Nephron progenitor cell (in vitro differentiated cells): ENCODE measurements around the gene FASN.

Experiments used
- DNase-seq: peaks from one replicate; pipeline ENCODE4 v3.0.0; 2021
- H3K27ac Mint-ChIP-seq: 2 replicates; pipeline ENCODE4 v1.8.0; 2021; ENCODE audit warnings: mild to moderate bottlenecking, moderate library complexity, mixed read lengths
- H3K27me3 Mint-ChIP-seq: 2 replicates; pipeline ENCODE4 v1.8.0; 2021; ENCODE audit warnings: mild to moderate bottlenecking, low read depth, mixed read lengths; ENCODE audit not compliant: poor library complexity
- H3K36me3 Mint-ChIP-seq: 2 replicates; pipeline ENCODE4 v1.8.0; 2021; ENCODE audit warnings: low read depth, mixed read lengths
- H3K4me1 Mint-ChIP-seq: 2 replicates; pipeline ENCODE4 v1.8.0; 2021; ENCODE audit warnings: mixed read lengths
- H3K4me3 Mint-ChIP-seq: 2 replicates; pipeline ENCODE4 v1.8.0; 2021; ENCODE audit warnings: mild to moderate bottlenecking, moderate library complexity, mixed read lengths
- H3K9me3 Mint-ChIP-seq: 2 replicates; pipeline ENCODE4 v1.8.0; 2021; ENCODE audit warnings: mild to moderate bottlenecking, moderate library complexity, mixed read lengths
- TF ChIP-seq, protein P1 (sequence below): fragments of 200-600 bp; sonication (generic); IDR thresholded peaks from 2 replicates; pipeline ENCODE4 v1.5.0; 2021; ENCODE audit warnings: antibody characterized with exemption

Gene FASN

DNA sequence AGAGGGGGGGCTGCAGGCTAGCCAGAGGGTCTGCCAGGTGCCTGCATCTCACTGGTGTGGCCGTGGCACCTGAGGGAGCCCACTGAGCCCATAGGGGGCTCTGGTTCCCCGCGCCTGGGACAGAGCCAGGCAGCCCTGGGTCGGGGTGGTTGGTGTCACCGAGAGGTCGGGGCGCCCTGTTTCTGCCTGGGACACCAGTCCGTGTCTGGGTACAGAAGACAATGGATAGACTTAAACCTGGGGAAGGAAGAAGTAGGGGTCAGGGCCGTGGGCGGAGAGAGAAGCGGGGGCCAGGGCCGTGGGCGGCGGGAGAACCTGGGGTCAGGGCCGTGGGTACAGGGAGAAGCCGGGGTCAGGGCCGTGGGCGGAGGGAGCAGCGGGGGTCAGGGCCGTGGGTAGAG, 49.5 kb downstream of the FASN start:
- H3K27me3 Mint-ChIP-seq: no peaks in the 10 kb centered on the region
- H3K9me3 Mint-ChIP-seq: no peaks in the 10 kb centered on the region
- H3K36me3 Mint-ChIP-seq: peaks cover 8% of the 10 kb centered on the region
- TF ChIP-seq, protein P1, sequence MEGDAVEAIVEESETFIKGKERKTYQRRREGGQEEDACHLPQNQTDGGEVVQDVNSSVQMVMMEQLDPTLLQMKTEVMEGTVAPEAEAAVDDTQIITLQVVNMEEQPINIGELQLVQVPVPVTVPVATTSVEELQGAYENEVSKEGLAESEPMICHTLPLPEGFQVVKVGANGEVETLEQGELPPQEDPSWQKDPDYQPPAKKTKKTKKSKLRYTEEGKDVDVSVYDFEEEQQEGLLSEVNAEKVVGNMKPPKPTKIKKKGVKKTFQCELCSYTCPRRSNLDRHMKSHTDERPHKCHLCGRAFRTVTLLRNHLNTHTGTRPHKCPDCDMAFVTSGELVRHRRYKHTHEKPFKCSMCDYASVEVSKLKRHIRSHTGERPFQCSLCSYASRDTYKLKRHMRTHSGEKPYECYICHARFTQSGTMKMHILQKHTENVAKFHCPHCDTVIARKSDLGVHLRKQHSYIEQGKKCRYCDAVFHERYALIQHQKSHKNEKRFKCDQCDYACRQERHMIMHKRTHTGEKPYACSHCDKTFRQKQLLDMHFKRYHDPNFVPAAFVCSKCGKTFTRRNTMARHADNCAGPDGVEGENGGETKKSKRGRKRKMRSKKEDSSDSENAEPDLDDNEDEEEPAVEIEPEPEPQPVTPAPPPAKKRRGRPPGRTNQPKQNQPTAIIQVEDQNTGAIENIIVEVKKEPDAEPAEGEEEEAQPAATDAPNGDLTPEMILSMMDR: no peak
- no peak overlapping the region for H3K27ac Mint-ChIP-seq
- H3K4me3 Mint-ChIP-seq: no peak overlapping the region
- no peak for DNase-seq
- H3K4me1 Mint-ChIP-seq: peaks cover 20% of the 10 kb centered on the region

DNA sequence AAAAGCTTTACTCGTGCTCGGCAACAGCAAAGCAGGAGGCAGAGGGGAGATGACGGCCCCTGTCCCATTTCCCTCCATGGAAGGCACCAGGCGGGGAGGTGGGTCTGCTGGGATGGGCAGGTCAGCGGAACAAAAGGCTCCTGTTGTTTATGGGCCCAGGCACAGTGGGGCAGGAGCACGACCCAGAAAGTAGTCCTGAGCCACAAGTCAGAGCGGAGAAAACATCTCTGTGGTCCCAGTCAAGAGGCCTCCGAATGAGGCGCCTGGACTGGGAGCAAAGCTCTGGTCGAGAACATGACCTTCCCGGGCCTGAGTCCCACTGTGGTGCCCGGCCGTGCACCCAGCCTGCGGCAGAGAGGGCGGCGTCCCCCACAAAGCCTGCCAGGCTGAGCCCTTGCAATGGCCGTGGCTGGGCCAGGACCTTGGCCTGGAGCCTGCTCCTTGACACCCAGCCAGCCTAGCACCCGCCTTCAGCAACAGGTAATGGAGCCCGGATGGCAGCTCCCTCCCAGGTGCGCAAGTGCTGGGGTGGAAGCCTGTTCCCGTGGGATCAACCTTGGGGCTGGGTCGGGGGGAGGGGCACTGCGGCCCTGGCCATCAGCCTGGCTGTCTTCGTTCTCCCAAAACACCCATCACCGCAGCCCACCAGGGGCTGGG, 50.0 kb downstream of the FASN start:
- H3K4me3 Mint-ChIP-seq: no peak overlapping the region
- no peaks in the 10 kb centered on the region for H3K27me3 Mint-ChIP-seq
- no peak for DNase-seq
- H3K27ac Mint-ChIP-seq: no peak overlapping the region
- TF ChIP-seq, protein P1: no peak
- H3K4me1 Mint-ChIP-seq: peaks cover 14% of the 10 kb centered on the region
- H3K36me3 Mint-ChIP-seq: peaks cover 8% of the 10 kb centered on the region
- no peaks in the 10 kb centered on the region for H3K9me3 Mint-ChIP-seq

DNA sequence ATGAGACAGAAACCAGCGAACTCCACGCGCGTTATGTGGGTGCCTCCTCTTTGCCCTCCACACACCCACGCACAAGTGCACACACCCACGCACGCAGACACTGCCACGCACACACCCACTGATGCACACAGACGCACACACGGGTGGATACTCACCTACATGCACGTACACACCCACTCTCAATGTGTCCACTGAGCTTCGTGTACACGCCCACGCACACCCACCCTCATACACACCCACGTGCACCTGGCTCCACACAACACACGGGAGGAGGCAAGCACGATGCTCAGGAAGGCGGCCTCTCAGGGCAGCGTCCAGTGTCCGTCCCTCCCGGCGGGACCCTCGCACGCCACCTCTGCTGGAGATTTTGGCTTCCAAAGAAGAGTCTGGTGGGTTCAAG, 50.7 kb downstream of the FASN start:
- TF ChIP-seq, protein P1: no peak

DNA sequence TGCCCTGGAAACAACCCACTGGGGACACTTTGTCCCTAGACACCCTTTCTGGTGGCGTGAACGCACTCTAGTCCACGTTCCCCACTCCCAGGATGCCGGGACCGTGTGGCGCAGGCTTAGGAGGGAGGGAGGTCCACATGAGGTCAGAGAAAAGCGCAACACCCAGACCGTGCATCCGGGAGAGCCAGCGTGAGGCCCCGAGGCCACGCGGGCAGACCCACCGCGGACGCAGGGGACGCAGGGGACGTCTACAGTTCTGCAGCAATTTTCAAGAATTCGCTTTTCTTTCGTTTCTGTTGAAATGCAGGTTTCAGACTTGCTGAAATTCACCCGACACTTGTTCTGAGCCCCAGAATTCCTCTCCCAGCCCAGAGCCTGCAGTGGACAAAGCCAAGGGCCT, 51.1 kb downstream of the FASN start:
- H3K27me3 Mint-ChIP-seq: no peaks in the 10 kb centered on the region
- TF ChIP-seq, protein P1: no peak

More for the DNA sequence above, 50.7 kb downstream of the FASN start:
- peak overlapping the region; percentile 58 for H3K27ac Mint-ChIP-seq
- no peaks in the 10 kb centered on the region for H3K9me3 Mint-ChIP-seq
- no peak overlapping the region for H3K4me3 Mint-ChIP-seq
- DNase-seq: no peak
- peaks cover 8% of the 10 kb centered on the region for H3K36me3 Mint-ChIP-seq
- H3K4me1 Mint-ChIP-seq: peaks cover 13% of the 10 kb centered on the region
- H3K27me3 Mint-ChIP-seq: no peaks in the 10 kb centered on the region

DNA sequence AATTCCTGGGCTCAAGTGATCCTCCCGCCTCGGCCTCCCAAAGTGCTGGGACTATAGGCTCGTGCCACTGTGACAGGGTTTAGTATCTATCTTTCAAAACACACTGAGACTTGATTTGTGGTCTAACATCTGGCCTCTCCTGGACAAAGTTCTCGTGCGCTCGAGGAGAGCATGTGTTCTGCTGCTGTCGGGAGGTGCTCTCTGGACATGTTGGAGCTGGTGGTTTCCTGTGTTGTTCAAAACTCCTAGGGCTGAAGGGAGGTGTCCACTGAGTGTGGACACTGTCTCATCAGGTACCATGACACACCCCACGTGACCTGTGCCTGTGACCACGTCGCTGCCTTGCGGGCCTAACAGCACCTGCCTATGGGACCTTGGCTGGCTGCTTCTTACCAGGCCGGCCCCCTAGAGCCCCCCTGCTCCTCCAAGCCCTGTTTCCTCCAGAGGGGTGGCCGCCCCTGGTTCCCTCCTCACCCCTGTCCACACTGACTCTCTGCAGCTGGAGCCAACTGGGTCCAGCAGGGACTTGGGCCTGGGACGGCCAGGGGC, 52.0 kb downstream of the FASN start:
- DNase-seq: no peak
- Mint-ChIP-seq H3K9me3 (no peaks in the 10 kb centered on the region), H3K27me3 (no peaks in the 10 kb centered on the region), H3K36me3 (peaks cover 8% of the 10 kb centered on the region), H3K4me1 (peaks cover 20% of the 10 kb centered on the region), H3K27ac (no peak overlapping the region), H3K4me3 (no peak overlapping the region)
- TF ChIP-seq, protein P1: no peak

More for the DNA sequence above, 51.1 kb downstream of the FASN start:
- H3K4me1 Mint-ChIP-seq: peaks cover 15% of the 10 kb centered on the region
- peak overlapping the region; percentile 93 for H3K27ac Mint-ChIP-seq
- no peaks in the 10 kb centered on the region for H3K9me3 Mint-ChIP-seq
- no peak overlapping the region for H3K4me3 Mint-ChIP-seq
- DNase-seq: no peak
- H3K36me3 Mint-ChIP-seq: peaks cover 8% of the 10 kb centered on the region

DNA sequence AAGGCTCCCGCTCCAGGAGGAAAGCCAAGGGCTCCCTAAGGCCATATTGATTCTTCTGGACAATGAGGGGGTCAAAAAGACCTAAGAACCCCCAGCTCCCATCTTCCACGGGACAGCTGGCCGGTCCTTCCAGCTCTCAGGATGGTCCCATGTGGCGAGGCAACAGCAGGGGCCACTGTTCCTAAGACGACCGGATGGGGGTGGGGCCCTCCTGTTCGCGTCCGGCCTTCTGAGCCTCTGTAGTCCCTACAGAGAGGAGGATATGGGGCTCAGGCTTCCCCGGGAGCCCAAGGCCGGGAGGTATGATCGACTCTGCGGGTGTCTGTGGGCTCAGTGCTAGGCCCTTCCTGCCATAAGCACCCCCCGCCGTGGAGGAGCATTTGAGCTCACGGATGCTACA, 54.5 kb downstream of the FASN start:
- TF ChIP-seq, protein P1: no peak
- peaks cover 8% of the 10 kb centered on the region for H3K36me3 Mint-ChIP-seq
- no peak overlapping the region for H3K4me3 Mint-ChIP-seq
- H3K9me3 Mint-ChIP-seq: peaks cover 4% of the 10 kb centered on the region
- H3K4me1 Mint-ChIP-seq: peaks cover 20% of the 10 kb centered on the region
- H3K27me3 Mint-ChIP-seq: peaks cover 3% of the 10 kb centered on the region
- no peak overlapping the region for H3K27ac Mint-ChIP-seq
- no peak for DNase-seq
